GM21723 (cell line): Measurements from ENCODE around the gene SMYD1.

Experiments used
- ATAC-seq: cut with Tn5 transposase; IDR thresholded peaks from one replicate; pipeline ENCODE4 v1.9.1; 2021; ENCODE audit warnings: mild to moderate bottlenecking, moderate library complexity; ENCODE audit not compliant: unreplicated experiment

Gene SMYD1

GRCh38 chr2:88086401-88086800 is 18.8 kb downstream of the SMYD1 start:
- no peak for ATAC-seq

- ATAC-seq, result no peak
Measured at GRCh38 chr2:88087073-88087472, 19.4 kb downstream of the SMYD1 start.

GRCh38 chr2:88087763-88088162 is 20.1 kb downstream of the SMYD1 start:
- no peak for ATAC-seq

- ATAC-seq, result no peak
Measured at GRCh38 chr2:88088999-88089398, 21.4 kb downstream of the SMYD1 start.

- no peak for ATAC-seq
Measured at GRCh38 chr2:88090446-88091283, 23.0 kb downstream of the SMYD1 start.

GRCh38 chr2:88091943-88092342 is 24.3 kb downstream of the SMYD1 start:
- no peak for ATAC-seq

GRCh38 chr2:88092773-88093172 is 25.1 kb downstream of the SMYD1 start:
- no peak for ATAC-seq

- no peak for ATAC-seq
Measured at GRCh38 chr2:88095022-88095421, 27.4 kb downstream of the SMYD1 start.

GRCh38 chr2:88096708-88097107 is 29.1 kb downstream of the SMYD1 start:
- no peak for ATAC-seq

- no peak for ATAC-seq
Measured at GRCh38 chr2:88097192-88097591, 29.6 kb downstream of the SMYD1 start.

- ATAC-seq, result no peak
Measured at GRCh38 chr2:88097891-88098557, 30.4 kb downstream of the SMYD1 start.

GRCh38 chr2:88098558-88098900 is 30.9 kb downstream of the SMYD1 start:
- ATAC-seq, result no peak

- ATAC-seq, result no peak
Measured at GRCh38 chr2:88099798-88100488, 32.3 kb downstream of the SMYD1 start.

GRCh38 chr2:88100489-88100858 is 32.8 kb downstream of the SMYD1 start:
- ATAC-seq, result no peak

- no peak for ATAC-seq
Measured at GRCh38 chr2:88108796-88109195, 41.2 kb downstream of the SMYD1 start.

GRCh38 chr2:88110830-88111229 is 43.2 kb downstream of the SMYD1 start:
- ATAC-seq, result no peak

- ATAC-seq, result no peak
Measured at GRCh38 chr2:88113069-88113468, 45.4 kb downstream of the SMYD1 start.

GRCh38 chr2:88114889-88115288 is 47.3 kb downstream of the SMYD1 start:
- ATAC-seq, result no peak

- no peak for ATAC-seq
Measured at GRCh38 chr2:88115825-88116518, 48.3 kb downstream of the SMYD1 start.

- ATAC-seq, result no peak
Measured at GRCh38 chr2:88116669-88117432, 49.2 kb downstream of the SMYD1 start.

GRCh38 chr2:88117973-88118372 is 50.3 kb downstream of the SMYD1 start:
- no peak for ATAC-seq
